Measurements from ENCODE around the gene MXRA8.

MXRA8 gene

DNA sequence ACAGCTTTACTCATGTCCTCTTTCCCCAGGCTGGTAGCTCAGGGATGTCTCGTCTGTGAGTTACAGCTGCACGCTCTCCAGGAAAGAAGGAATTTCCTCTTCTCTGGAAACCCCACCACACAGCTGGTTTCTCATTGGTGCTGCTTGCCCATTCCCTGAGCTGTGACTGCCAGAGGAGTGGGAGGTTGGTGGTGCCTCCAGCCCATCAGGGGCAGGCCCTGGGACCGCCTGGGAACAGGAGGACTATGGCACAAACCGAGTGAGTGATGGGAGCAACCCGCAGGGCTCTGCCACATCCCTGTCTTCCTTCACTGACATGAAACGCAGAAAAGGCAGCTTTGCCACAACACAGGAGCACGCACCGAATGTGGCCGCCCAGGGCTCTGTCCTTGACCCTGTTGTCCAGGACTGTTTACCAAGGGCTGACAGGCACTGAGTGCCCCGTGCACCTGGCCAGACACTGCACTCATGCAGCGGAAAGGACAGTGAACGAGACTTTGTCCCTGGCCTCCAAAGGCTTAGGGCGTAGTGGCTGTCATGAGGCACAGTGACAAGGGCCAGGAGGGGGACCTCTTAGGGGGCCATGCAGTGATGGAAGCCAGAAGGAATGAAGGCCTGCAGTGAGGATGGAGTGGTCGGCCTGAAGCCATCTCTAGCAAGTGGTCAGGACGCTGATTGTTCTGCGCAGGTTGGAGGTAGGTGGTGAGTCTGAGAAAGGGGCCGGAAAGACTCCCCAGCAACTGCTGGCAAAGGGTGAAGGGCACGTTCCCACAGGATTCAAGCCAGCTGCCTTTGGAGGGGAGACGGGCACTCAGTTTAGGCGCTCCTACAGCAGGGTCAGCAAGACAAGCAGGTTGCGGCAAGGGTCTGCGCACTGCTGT, 42.5 kb upstream of the MXRA8 start:
- Histone ChIP-seq H3K27ac (ENCODE audit: low read depth, low read length) (peak overlapping the region; percentile 29), H3K4me3 (ENCODE audit: low read depth, low read length) (peak overlapping the region; percentile 84), H3K27me3 (ENCODE audit: control insufficient read depth, insufficient read depth, low read length) (no peaks in the 10 kb centered on the region), H3K36me3 (ENCODE audit: control insufficient read depth, insufficient read depth, low read length) (peaks cover 69% of the 10 kb centered on the region), H3K9me3 (ENCODE audit: control insufficient read depth, insufficient read depth, low read length) (no peaks in the 10 kb centered on the region), H3K9ac (ENCODE audit: low read depth, low read length) (peak overlapping the region; percentile 87; the same call in 1 of the 2 replicates), H3K4me1 (ENCODE audit: control insufficient read depth, insufficient read depth, low read length) (peaks cover 7% of the 10 kb centered on the region)

DNA sequence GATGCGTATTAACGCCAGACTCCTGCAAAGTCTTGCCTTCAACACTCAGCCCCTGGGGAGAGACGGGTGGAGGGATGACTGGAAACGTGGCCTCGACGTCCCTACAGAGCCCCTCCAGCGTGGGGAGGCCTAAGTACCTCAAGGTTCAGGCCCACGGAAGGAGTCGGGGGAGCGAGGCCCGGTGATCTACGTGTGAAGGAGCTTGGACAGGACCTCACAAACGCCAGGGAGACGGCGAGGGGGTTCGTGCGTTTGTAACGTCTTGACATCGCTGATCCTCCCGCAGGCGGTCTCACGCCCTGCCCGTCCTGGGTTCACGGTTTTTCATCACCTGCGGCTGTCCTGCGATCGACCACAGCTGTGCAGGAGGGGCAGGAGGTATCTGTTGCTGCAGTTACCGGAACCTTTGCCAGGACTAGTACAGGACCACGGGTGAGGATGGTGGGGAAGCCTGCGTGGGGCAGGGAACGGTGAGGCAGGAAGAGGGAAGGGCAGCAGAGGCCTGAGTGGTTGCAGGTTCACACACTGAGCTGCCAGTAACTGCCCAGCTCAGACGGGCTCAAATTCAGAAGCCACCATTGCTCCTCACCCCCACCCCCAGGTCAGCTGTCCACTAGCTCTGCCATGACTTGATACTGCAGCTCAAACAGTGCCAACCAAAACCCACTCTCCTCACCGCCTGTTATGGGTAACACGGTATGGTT, 41.7 kb upstream of the MXRA8 start:
- no peaks in the 10 kb centered on the region for H3K27me3 ChIP-seq (ENCODE audit: control insufficient read depth, insufficient read depth, low read length)
- peak overlapping the region; percentile 84 for H3K4me3 ChIP-seq (ENCODE audit: low read depth, low read length)
- H3K4me1 ChIP-seq (ENCODE audit: control insufficient read depth, insufficient read depth, low read length): peaks cover 7% of the 10 kb centered on the region
- peak overlapping the region; percentile 88 for H3K27ac ChIP-seq (ENCODE audit: low read depth, low read length)
- H3K9ac ChIP-seq (ENCODE audit: low read depth, low read length): peak overlapping the region; percentile 87
- H3K36me3 ChIP-seq (ENCODE audit: control insufficient read depth, insufficient read depth, low read length): peaks cover 69% of the 10 kb centered on the region
- no peaks in the 10 kb centered on the region for H3K9me3 ChIP-seq (ENCODE audit: control insufficient read depth, insufficient read depth, low read length)

- H3K36me3 ChIP-seq (ENCODE audit: control insufficient read depth, insufficient read depth, low read length): peaks cover 68% of the 10 kb centered on the region
- H3K9me3 ChIP-seq (ENCODE audit: control insufficient read depth, insufficient read depth, low read length): no peaks in the 10 kb centered on the region
- H3K4me3 ChIP-seq (ENCODE audit: low read depth, low read length): peak within 1 kb of the TSS; percentile 84
- H3K27ac ChIP-seq (ENCODE audit: low read depth, low read length): peak within 1 kb of the TSS; percentile 91
- peak within 1 kb of the TSS; percentile 96 for H3K9ac ChIP-seq (ENCODE audit: low read depth, low read length)
- H3K4me1 ChIP-seq (ENCODE audit: control insufficient read depth, insufficient read depth, low read length): peaks cover 7% of the 10 kb centered on the region
- H3K27me3 ChIP-seq (ENCODE audit: control insufficient read depth, insufficient read depth, low read length): no peaks in the 10 kb centered on the region
Measured at GRCh38 chr1:1399187-1399871, 41.0 kb upstream of the MXRA8 start, which contains the start of gene CCNL2. Gene CCNL2 (minus strand): TSS chr1:1399335. CDS start chr1:1399306, 29 bp downstream.

- peak overlapping the region; percentile 91 for H3K27ac ChIP-seq (ENCODE audit: low read depth, low read length)
- no peaks in the 10 kb centered on the region for H3K9me3 ChIP-seq (ENCODE audit: control insufficient read depth, insufficient read depth, low read length)
- peaks cover 71% of the 10 kb centered on the region for H3K36me3 ChIP-seq (ENCODE audit: control insufficient read depth, insufficient read depth, low read length)
- H3K4me3 ChIP-seq (ENCODE audit: low read depth, low read length): peak overlapping the region; percentile 84
- H3K27me3 ChIP-seq (ENCODE audit: control insufficient read depth, insufficient read depth, low read length): no peaks in the 10 kb centered on the region
- peak overlapping the region; percentile 96 for H3K9ac ChIP-seq (ENCODE audit: low read depth, low read length)
- H3K4me1 ChIP-seq (ENCODE audit: control insufficient read depth, insufficient read depth, low read length): peaks cover 7% of the 10 kb centered on the region
Measured at GRCh38 chr1:1398677-1399186, 40.4 kb upstream of the MXRA8 start.

- peaks cover 71% of the 10 kb centered on the region for H3K36me3 ChIP-seq (ENCODE audit: control insufficient read depth, insufficient read depth, low read length)
- peaks cover 7% of the 10 kb centered on the region for H3K4me1 ChIP-seq (ENCODE audit: control insufficient read depth, insufficient read depth, low read length)
- peak overlapping the region; percentile 91 for H3K27ac ChIP-seq (ENCODE audit: low read depth, low read length)
Measured at GRCh38 chr1:1397839-1398523, 39.6 kb upstream of the MXRA8 start.

GRCh38 chr1:1395166-1395565, 36.8 kb upstream of the MXRA8 start:
- Histone ChIP-seq H3K27me3 (ENCODE audit: control insufficient read depth, insufficient read depth, low read length) (no peaks in the 10 kb centered on the region), H3K4me1 (ENCODE audit: control insufficient read depth, insufficient read depth, low read length) (peaks cover 7% of the 10 kb centered on the region), H3K9ac (ENCODE audit: low read depth, low read length) (no peak overlapping the region), H3K36me3 (ENCODE audit: control insufficient read depth, insufficient read depth, low read length) (peaks cover 72% of the 10 kb centered on the region), H3K27ac (ENCODE audit: low read depth, low read length) (no peak overlapping the region), H3K4me3 (ENCODE audit: low read depth, low read length) (no peak overlapping the region), H3K9me3 (ENCODE audit: control insufficient read depth, insufficient read depth, low read length) (no peaks in the 10 kb centered on the region)

More at GRCh38 chr1:1397839-1398523, 39.6 kb upstream of the MXRA8 start:
- Histone ChIP-seq H3K9ac (ENCODE audit: low read depth, low read length) (peak overlapping the region; percentile 96), H3K27me3 (ENCODE audit: control insufficient read depth, insufficient read depth, low read length) (no peaks in the 10 kb centered on the region), H3K4me3 (ENCODE audit: low read depth, low read length) (peak overlapping the region; percentile 84), H3K9me3 (ENCODE audit: control insufficient read depth, insufficient read depth, low read length) (no peaks in the 10 kb centered on the region)

DNA sequence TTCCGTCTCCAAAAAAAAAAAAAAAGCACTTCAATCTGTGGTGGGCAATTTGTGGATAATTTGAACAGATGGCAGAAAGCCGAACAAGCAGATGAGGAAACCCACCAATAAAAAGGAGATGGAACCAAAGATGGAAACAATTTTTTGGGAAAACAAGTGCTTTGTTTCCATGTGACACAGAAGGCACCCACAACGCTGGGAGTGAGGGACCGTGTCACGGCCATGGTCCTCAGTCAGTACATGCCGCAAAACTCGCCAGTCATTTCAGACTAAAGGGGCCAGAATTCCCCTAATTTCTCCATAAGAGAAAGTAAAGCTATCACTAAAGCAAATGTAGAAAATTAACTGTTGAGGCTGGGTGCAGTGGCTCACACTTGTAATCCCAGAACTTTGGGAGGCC, 35.8 kb upstream of the MXRA8 start:
- H3K27me3 ChIP-seq (ENCODE audit: control insufficient read depth, insufficient read depth, low read length): no peaks in the 10 kb centered on the region
- peaks cover 7% of the 10 kb centered on the region for H3K4me1 ChIP-seq (ENCODE audit: control insufficient read depth, insufficient read depth, low read length)
- no peak overlapping the region for H3K27ac ChIP-seq (ENCODE audit: low read depth, low read length)
- H3K9ac ChIP-seq (ENCODE audit: low read depth, low read length): no peak overlapping the region
- H3K4me3 ChIP-seq (ENCODE audit: low read depth, low read length): no peak overlapping the region
- H3K9me3 ChIP-seq (ENCODE audit: control insufficient read depth, insufficient read depth, low read length): no peaks in the 10 kb centered on the region
- peaks cover 83% of the 10 kb centered on the region for H3K36me3 ChIP-seq (ENCODE audit: control insufficient read depth, insufficient read depth, low read length)

DNA sequence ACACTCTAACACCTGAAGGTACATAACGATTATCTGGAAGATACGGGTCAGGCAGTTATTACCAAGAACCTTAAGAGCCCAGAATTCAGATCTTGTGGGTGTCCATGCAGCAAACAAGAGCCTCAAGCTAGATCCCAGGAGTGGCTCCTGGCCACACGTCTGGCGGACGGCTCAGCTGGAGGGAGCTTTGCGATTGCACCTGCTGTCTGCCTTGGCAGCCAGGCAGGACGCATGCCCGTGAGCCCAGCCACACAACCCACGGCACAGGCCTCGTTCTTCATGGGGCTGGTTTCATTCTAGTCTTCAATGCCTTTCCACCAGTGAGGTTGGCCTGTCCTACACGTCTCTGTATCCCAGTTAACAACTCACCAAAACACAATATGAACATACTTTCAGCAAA, 35.1 kb upstream of the MXRA8 start:
- H3K9me3 ChIP-seq (ENCODE audit: control insufficient read depth, insufficient read depth, low read length): no peaks in the 10 kb centered on the region
- H3K27me3 ChIP-seq (ENCODE audit: control insufficient read depth, insufficient read depth, low read length): no peaks in the 10 kb centered on the region
- H3K36me3 ChIP-seq (ENCODE audit: control insufficient read depth, insufficient read depth, low read length): peaks cover 88% of the 10 kb centered on the region
- H3K27ac ChIP-seq (ENCODE audit: low read depth, low read length): no peak overlapping the region
- H3K9ac ChIP-seq (ENCODE audit: low read depth, low read length): no peak overlapping the region
- no peak overlapping the region for H3K4me3 ChIP-seq (ENCODE audit: low read depth, low read length)
- peaks cover 7% of the 10 kb centered on the region for H3K4me1 ChIP-seq (ENCODE audit: control insufficient read depth, insufficient read depth, low read length)

- H3K27me3 ChIP-seq (ENCODE audit: control insufficient read depth, insufficient read depth, low read length): no peaks in the 10 kb centered on the region
- no peaks in the 10 kb centered on the region for H3K9me3 ChIP-seq (ENCODE audit: control insufficient read depth, insufficient read depth, low read length)
- peaks cover 3% of the 10 kb centered on the region for H3K4me1 ChIP-seq (ENCODE audit: control insufficient read depth, insufficient read depth, low read length)
- no peak overlapping the region for H3K27ac ChIP-seq (ENCODE audit: low read depth, low read length)
- no peak overlapping the region for H3K4me3 ChIP-seq (ENCODE audit: low read depth, low read length)
- peaks cover 88% of the 10 kb centered on the region for H3K36me3 ChIP-seq (ENCODE audit: control insufficient read depth, insufficient read depth, low read length)
- H3K9ac ChIP-seq (ENCODE audit: low read depth, low read length): no peak overlapping the region
Measured at GRCh38 chr1:1393014-1393413, 34.7 kb upstream of the MXRA8 start.

DNA sequence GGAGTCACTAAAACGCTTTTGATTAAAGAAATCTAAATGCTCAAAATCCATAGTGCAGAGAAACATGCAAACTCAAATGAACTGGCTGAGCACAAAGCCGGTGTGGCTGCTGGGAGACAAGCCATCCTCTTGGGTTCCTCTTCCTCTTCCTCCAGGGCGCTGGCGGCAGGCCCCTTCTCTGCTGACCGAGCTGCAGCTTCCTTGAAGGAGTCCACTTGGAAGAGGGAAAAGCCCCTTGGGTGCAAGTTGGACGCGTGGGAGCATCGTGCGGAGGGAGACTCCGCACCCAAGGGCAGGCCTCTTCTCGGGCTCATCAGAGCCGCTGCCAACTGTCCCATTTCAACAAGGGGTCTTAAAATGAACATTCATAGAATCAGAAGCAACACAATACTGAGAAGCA, 32.9 kb upstream of the MXRA8 start:
- H3K36me3 ChIP-seq (ENCODE audit: control insufficient read depth, insufficient read depth, low read length): peaks cover 94% of the 10 kb centered on the region
- H3K27ac ChIP-seq (ENCODE audit: low read depth, low read length): no peak overlapping the region
- H3K4me3 ChIP-seq (ENCODE audit: low read depth, low read length): no peak overlapping the region
- no peaks in the 10 kb centered on the region for H3K9me3 ChIP-seq (ENCODE audit: control insufficient read depth, insufficient read depth, low read length)
- H3K9ac ChIP-seq (ENCODE audit: low read depth, low read length): no peak overlapping the region
- no peaks in the 10 kb centered on the region for H3K27me3 ChIP-seq (ENCODE audit: control insufficient read depth, insufficient read depth, low read length)
- no peaks in the 10 kb centered on the region for H3K4me1 ChIP-seq (ENCODE audit: control insufficient read depth, insufficient read depth, low read length)
